SK-N-SH treated with all-trans-retinoic acid at 6 μM for 48 hours (cell line): Measurements from ENCODE around the gene NEK10.

Experiments used
- ATAC-seq: fragments of 200-7000 bp; cut with Tn5 transposase; 3 replicates; pipeline ENCODE4 v1.9.1; 2020; ENCODE audit warnings: mild to moderate bottlenecking, moderate library complexity
- ARNTL ChIP-seq: fragments of 450-650 bp; formaldehyde crosslinking; IDR thresholded peaks from 2 replicates; pipeline ENCODE4 v1.5.0; 2020; ENCODE audit warnings: low read depth, mild to moderate bottlenecking, moderate library complexity, borderline replicate concordance
- BACH2 ChIP-seq: fragments of 250-450 bp; sonication (Bioruptor Pico); IDR thresholded peaks from 2 replicates; pipeline ENCODE4 v1.9.0; 2021; ENCODE audit warnings: mild to moderate bottlenecking, borderline replicate concordance
- CSDC2 ChIP-seq: fragments of 250-450 bp; sonication (Bioruptor Pico); IDR thresholded peaks from 2 replicates; pipeline ENCODE4 v1.5.0; 2020; ENCODE audit warnings: mild to moderate bottlenecking, moderate library complexity
- ESRRG ChIP-seq: fragments of 250-450 bp; sonication (Bioruptor Pico); IDR thresholded peaks from 2 replicates; pipeline ENCODE4 v1.6.1; 2021; ENCODE audit warnings: mild to moderate bottlenecking
- GLIS3 ChIP-seq: fragments of 250-450 bp; sonication (Bioruptor Pico); IDR thresholded peaks from 2 replicates; pipeline ENCODE4 v1.5.0; 2020; ENCODE audit warnings: mild to moderate bottlenecking, moderate library complexity
- OSR1 ChIP-seq: fragments of 250-450 bp; sonication (Bioruptor Pico); IDR thresholded peaks from 2 replicates; pipeline ENCODE4 v1.8.0; 2022; ENCODE audit warnings: moderate library complexity, mild to moderate bottlenecking, inconsistent platforms
- PATZ1 ChIP-seq: fragments of 250-450 bp; sonication (Bioruptor Pico); IDR thresholded peaks from 2 replicates; pipeline ENCODE4 v1.8.0; 2020; ENCODE audit warnings: mild to moderate bottlenecking, moderate library complexity, borderline replicate concordance
- POU6F1 ChIP-seq: fragments of 250-450 bp; sonication (Bioruptor Pico); IDR thresholded peaks from 2 replicates; pipeline ENCODE4 v1.8.0; 2021; ENCODE audit warnings: low read depth, mild to moderate bottlenecking, moderate library complexity, borderline replicate concordance
- PPARA ChIP-seq: fragments of 250-450 bp; sonication (Bioruptor Pico); IDR thresholded peaks from 2 replicates; pipeline ENCODE4 v1.5.0; 2020; ENCODE audit warnings: mild to moderate bottlenecking, borderline replicate concordance
- SNAI2 ChIP-seq: fragments of 250-450 bp; sonication (Bioruptor Pico); IDR thresholded peaks from 2 replicates; pipeline ENCODE4 v1.5.0; 2020; ENCODE audit warnings: mild to moderate bottlenecking, moderate library complexity
- TCF4 ChIP-seq: fragments of 250-450 bp; sonication (Bioruptor Pico); IDR thresholded peaks from 2 replicates; pipeline ENCODE4 v1.8.0; 2021; ENCODE audit warnings: mild to moderate bottlenecking, moderate library complexity, borderline replicate concordance
- TSHZ2 ChIP-seq: fragments of 250-450 bp; sonication (Bioruptor Pico); IDR thresholded peaks from 2 replicates; pipeline ENCODE4 v1.5.0; 2020; ENCODE audit warnings: mild to moderate bottlenecking, moderate library complexity
- ZC3H10 ChIP-seq: fragments of 250-450 bp; sonication (Bioruptor Pico); IDR thresholded peaks from 2 replicates; pipeline ENCODE4 v1.5.1; 2021; ENCODE audit warnings: mild to moderate bottlenecking, moderate library complexity
- ZFP3 ChIP-seq: fragments of 250-450 bp; sonication (Bioruptor Pico); IDR thresholded peaks from 2 replicates; pipeline ENCODE4 v1.5.0; 2020; ENCODE audit warnings: mild to moderate bottlenecking, moderate library complexity
- ZFP30 ChIP-seq: fragments of 450-650 bp; formaldehyde crosslinking; IDR thresholded peaks from 2 replicates; pipeline ENCODE4 v1.5.0; 2022; ENCODE audit warnings: mild to moderate bottlenecking, moderate library complexity
- ZNF565 ChIP-seq: fragments of 450-650 bp; formaldehyde crosslinking; conservative IDR thresholded peaks from 2 replicates; pipeline ENCODE4 v1.5.0; 2020; ENCODE audit warnings: low read depth, mild to moderate bottlenecking, moderate library complexity
- ZNF70 ChIP-seq: fragments of 450-650 bp; formaldehyde crosslinking; IDR thresholded peaks from 2 replicates; pipeline ENCODE4 v1.5.0; 2020; ENCODE audit warnings: mild to moderate bottlenecking, moderate library complexity
- ZNF8 ChIP-seq: fragments of 450-650 bp; formaldehyde crosslinking; IDR thresholded peaks from 2 replicates; pipeline ENCODE4 v1.5.0; 2020; ENCODE audit warnings: mild to moderate bottlenecking, moderate library complexity
- TF ChIP-seq, protein P1 (sequence below): fragments of 250-450 bp; sonication (Bioruptor Pico); IDR thresholded peaks from 2 replicates; pipeline ENCODE4 v1.5.1; 2021; ENCODE audit warnings: mild to moderate bottlenecking, moderate library complexity

NEK10 gene

DNA sequence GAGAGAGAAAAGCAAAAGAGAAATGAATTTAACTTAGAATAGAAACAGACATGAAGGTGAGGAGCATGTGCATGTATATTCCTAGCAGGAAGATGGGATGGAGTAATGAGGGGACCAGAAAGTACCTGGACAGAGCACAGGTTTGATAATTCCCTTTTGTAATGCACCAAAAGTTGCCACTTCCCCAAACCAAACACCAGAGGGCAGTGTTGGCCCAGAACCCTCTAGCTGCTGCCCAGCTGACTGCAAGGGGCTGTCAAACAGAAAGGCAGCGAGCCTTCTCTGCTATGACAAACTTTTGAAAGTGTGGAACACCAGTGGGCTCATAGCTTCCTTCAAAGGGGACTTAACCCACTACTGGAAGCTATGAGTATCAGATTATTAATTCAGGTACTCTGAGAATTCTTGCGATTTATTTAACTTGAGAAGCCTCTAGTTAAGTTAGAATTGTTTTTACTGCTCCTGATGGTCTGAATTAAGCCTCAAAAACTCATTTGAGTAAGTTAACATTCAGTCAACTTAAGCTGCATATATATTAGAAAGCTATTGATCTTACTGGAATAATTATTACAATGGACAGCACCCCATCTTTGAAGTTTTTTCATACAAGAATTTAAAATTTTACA lies 234.9 kb downstream of the NEK10 start:
- peak; percentile 97 for ATAC-seq
- TF ChIP-seq TSHZ2 (CRISPR knock-in tag) (no peak), SNAI2 (CRISPR knock-in tag) (no peak), ZNF70 (CRISPR knock-in tag) (no peak), PATZ1 (CRISPR knock-in tag) (no peak), BACH2 (CRISPR knock-in tag) (no peak), ZFP30 (CRISPR knock-in tag) (no peak), GLIS3 (CRISPR knock-in tag) (no peak), PPARA (no peak), ARNTL (no peak), TCF4 (no peak), ESRRG (CRISPR knock-in tag) (no peak), CSDC2 (CRISPR knock-in tag) (no peak)

GRCh38 chr3:27133060-27133459 lies 236.1 kb downstream of the NEK10 start:
- TF ChIP-seq PATZ1 (CRISPR knock-in tag): no peak
- no peak for TF ChIP-seq TSHZ2 (CRISPR knock-in tag)
- no peak for TF ChIP-seq ZC3H10 (CRISPR knock-in tag)
- TF ChIP-seq ZNF70 (CRISPR knock-in tag): no peak
- TF ChIP-seq ZNF565 (CRISPR knock-in tag): no peak
- no peak for TF ChIP-seq ESRRG (CRISPR knock-in tag)
- TF ChIP-seq PPARA: no peak
- TF ChIP-seq CSDC2 (CRISPR knock-in tag): no peak
- TF ChIP-seq ZFP3 (CRISPR knock-in tag): no peak
- ATAC-seq: no peak

- ATAC-seq: no peak
- TF ChIP-seq PPARA (no peak), TCF4 (no peak), ARNTL (no peak), ZFP3 (CRISPR knock-in tag) (no peak), ZFP30 (CRISPR knock-in tag) (no peak), ZNF8 (CRISPR knock-in tag) (no peak), CSDC2 (CRISPR knock-in tag) (no peak), SNAI2 (CRISPR knock-in tag) (no peak), OSR1 (no peak), POU6F1 (CRISPR knock-in tag) (no peak), ZNF70 (CRISPR knock-in tag) (no peak), GLIS3 (CRISPR knock-in tag) (no peak), TSHZ2 (CRISPR knock-in tag) (no peak)
- TF ChIP-seq, protein P1, sequence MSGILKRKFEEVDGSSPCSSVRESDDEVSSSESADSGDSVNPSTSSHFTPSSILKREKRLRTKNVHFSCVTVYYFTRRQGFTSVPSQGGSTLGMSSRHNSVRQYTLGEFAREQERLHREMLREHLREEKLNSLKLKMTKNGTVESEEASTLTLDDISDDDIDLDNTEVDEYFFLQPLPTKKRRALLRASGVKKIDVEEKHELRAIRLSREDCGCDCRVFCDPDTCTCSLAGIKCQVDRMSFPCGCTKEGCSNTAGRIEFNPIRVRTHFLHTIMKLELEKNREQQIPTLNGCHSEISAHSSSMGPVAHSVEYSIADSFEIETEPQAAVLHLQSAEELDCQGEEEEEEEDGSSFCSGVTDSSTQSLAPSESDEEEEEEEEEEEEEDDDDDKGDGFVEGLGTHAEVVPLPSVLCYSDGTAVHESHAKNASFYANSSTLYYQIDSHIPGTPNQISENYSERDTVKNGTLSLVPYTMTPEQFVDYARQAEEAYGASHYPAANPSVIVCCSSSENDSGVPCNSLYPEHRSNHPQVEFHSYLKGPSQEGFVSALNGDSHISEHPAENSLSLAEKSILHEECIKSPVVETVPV (CRISPR knock-in tag): no peak
Measured at GRCh38 chr3:27130796-27131195, 238.4 kb downstream of the NEK10 start.
